Activated CD4-positive, alpha-beta T cell treated with anti-CD3 and anti-CD28 coated beads, Interleukin-2, amount 10 ng/mL, durations not matched to agents 24 days and 14 days (primary cell): ENCODE measurements around the gene TMEM245. TPM values are rescaled to one million over a fixed set of nuclear protein-coding genes. Genes with fewer than 3 reads are reported as not detected.

Source experiments
- DNase-seq: peaks from one replicate; pipeline ENCODE4 v3.0.0; 2022
- H3K27ac Mint-ChIP-seq: one replicate; pipeline ENCODE4 v1.8.0; 2022; ENCODE audit warnings: mild to moderate bottlenecking, mixed read lengths
- H3K27me3 Mint-ChIP-seq: one replicate; pipeline ENCODE4 v1.8.0; 2022; ENCODE audit warnings: mixed read lengths
- H3K36me3 Mint-ChIP-seq: one replicate; pipeline ENCODE4 v1.8.0; 2022; ENCODE audit warnings: low read depth, mild to moderate bottlenecking, mixed read lengths
- H3K4me1 Mint-ChIP-seq: one replicate; pipeline ENCODE4 v1.8.0; 2021; ENCODE audit warnings: mixed read lengths
- H3K4me3 Mint-ChIP-seq: one replicate; pipeline ENCODE4 v1.8.0; 2022; ENCODE audit warnings: mild to moderate bottlenecking, moderate library complexity, mixed read lengths
- H3K9me3 Mint-ChIP-seq: one replicate; pipeline ENCODE4 v1.8.0; 2021; ENCODE audit warnings: mixed read lengths
- intact Hi-C: fragments of 100-400 bp; cut with micrococcal nuclease; formaldehyde crosslinking; loops from one replicate; pipeline ENCODE4 v1.15.1; 2023
- total RNA-seq: library from RNA; stranded (reverse); gene quantifications from 2 replicates; pipeline ENCODE4 v1.2.3, GENCODE V29; 2022

The TMEM245 gene
- total RNA-seq, 1 donor from 2014 or later, result 26.7 TPM

- no peak overlapping the region for H3K27ac Mint-ChIP-seq
- H3K4me1 Mint-ChIP-seq, result no peaks in the 10 kb centered on the region
- no peak overlapping the region for H3K4me3 Mint-ChIP-seq
- DNase-seq, result no peak
- intact Hi-C loops, result no loop called here
- peaks cover 46% of the 10 kb centered on the region for H3K36me3 Mint-ChIP-seq
- H3K9me3 Mint-ChIP-seq, result no peaks in the 10 kb centered on the region
- H3K27me3 Mint-ChIP-seq, result no peaks in the 10 kb centered on the region
Observed at GRCh38 chr9:109033941-109034700, 85.6 kb downstream of the TMEM245 start.

- Mint-ChIP-seq H3K4me1 (peaks cover 3% of the 10 kb centered on the region), H3K27ac (no peak overlapping the region), H3K9me3 (no peaks in the 10 kb centered on the region), H3K27me3 (no peaks in the 10 kb centered on the region), H3K36me3 (peaks cover 43% of the 10 kb centered on the region), H3K4me3 (no peak overlapping the region)
- DNase-seq, result no peak
- intact Hi-C loops, result no loop called here
Observed at GRCh38 chr9:109031241-109031640, 88.5 kb downstream of the TMEM245 start.

- no peak overlapping the region for H3K27ac Mint-ChIP-seq
- no peak overlapping the region for H3K4me3 Mint-ChIP-seq
- no peak for DNase-seq
- intact Hi-C loops, result no loop called here
- H3K36me3 Mint-ChIP-seq, result peaks cover 40% of the 10 kb centered on the region
- H3K9me3 Mint-ChIP-seq, result no peaks in the 10 kb centered on the region
- no peaks in the 10 kb centered on the region for H3K27me3 Mint-ChIP-seq
- peaks cover 3% of the 10 kb centered on the region for H3K4me1 Mint-ChIP-seq
Observed at GRCh38 chr9:109030426-109030825, 89.3 kb downstream of the TMEM245 start.

- intact Hi-C loops, result no loop called here
- peaks cover 6% of the 10 kb centered on the region for H3K4me1 Mint-ChIP-seq
- no peak overlapping the region for H3K27ac Mint-ChIP-seq
- peaks cover 31% of the 10 kb centered on the region for H3K36me3 Mint-ChIP-seq
- no peak overlapping the region for H3K4me3 Mint-ChIP-seq
- no peak for DNase-seq
- H3K27me3 Mint-ChIP-seq, result no peaks in the 10 kb centered on the region
- H3K9me3 Mint-ChIP-seq, result no peaks in the 10 kb centered on the region
Observed at GRCh38 chr9:109028457-109028856, 91.3 kb downstream of the TMEM245 start.

- H3K27me3 Mint-ChIP-seq, result no peaks in the 10 kb centered on the region
- intact Hi-C loops, result no loop called here
- no peak overlapping the region for H3K4me3 Mint-ChIP-seq
- H3K36me3 Mint-ChIP-seq, result peaks cover 23% of the 10 kb centered on the region
- H3K27ac Mint-ChIP-seq, result no peak overlapping the region
- DNase-seq, result no peak
- H3K4me1 Mint-ChIP-seq, result peaks cover 6% of the 10 kb centered on the region
- H3K9me3 Mint-ChIP-seq, result no peaks in the 10 kb centered on the region
Observed at GRCh38 chr9:109027176-109027575, 92.6 kb downstream of the TMEM245 start.

GRCh38 chr9:109026306-109026705 is 93.4 kb downstream of the TMEM245 start:
- Mint-ChIP-seq H3K27ac (no peak overlapping the region), H3K27me3 (no peaks in the 10 kb centered on the region)

GRCh38 chr9:109022873-109023272 is 96.9 kb downstream of the TMEM245 start:
- intact Hi-C loops, result no loop called here
- H3K27ac Mint-ChIP-seq, result no peak overlapping the region
- peaks cover 6% of the 10 kb centered on the region for H3K4me1 Mint-ChIP-seq
- no peak for DNase-seq
- H3K9me3 Mint-ChIP-seq, result no peaks in the 10 kb centered on the region
- no peaks in the 10 kb centered on the region for H3K27me3 Mint-ChIP-seq
- no peak overlapping the region for H3K4me3 Mint-ChIP-seq
- peaks cover 24% of the 10 kb centered on the region for H3K36me3 Mint-ChIP-seq

More at GRCh38 chr9:109026306-109026705, 93.4 kb downstream of the TMEM245 start:
- Mint-ChIP-seq H3K36me3 (peaks cover 17% of the 10 kb centered on the region), H3K9me3 (no peaks in the 10 kb centered on the region), H3K4me3 (no peak overlapping the region), H3K4me1 (peaks cover 6% of the 10 kb centered on the region)
- no peak for DNase-seq
- intact Hi-C loops, result no loop called here

- Mint-ChIP-seq H3K36me3 (peaks cover 16% of the 10 kb centered on the region), H3K4me3 (no peak overlapping the region), H3K9me3 (no peaks in the 10 kb centered on the region), H3K4me1 (peaks cover 3% of the 10 kb centered on the region), H3K27ac (no peak overlapping the region), H3K27me3 (no peaks in the 10 kb centered on the region)
- DNase-seq, result no peak
- intact Hi-C loops, result no loop called here
Observed at GRCh38 chr9:109020581-109021511, 98.9 kb downstream of the TMEM245 start.

GRCh38 chr9:109020113-109020512 is 99.6 kb downstream of the TMEM245 start:
- intact Hi-C loops, result no loop called here

GRCh38 chr9:109019420-109019819 is 100.3 kb downstream of the TMEM245 start:
- no peaks in the 10 kb centered on the region for H3K4me1 Mint-ChIP-seq
- DNase-seq, result no peak
- intact Hi-C loops, result loop anchor here (10.0 kb wide), 1 partner anchor 1235 kb away; the partner anchor contains the start of gene TXN
- no peaks in the 10 kb centered on the region for H3K9me3 Mint-ChIP-seq
- H3K36me3 Mint-ChIP-seq, result peaks cover 16% of the 10 kb centered on the region
- no peaks in the 10 kb centered on the region for H3K27me3 Mint-ChIP-seq
- no peak overlapping the region for H3K4me3 Mint-ChIP-seq
- no peak overlapping the region for H3K27ac Mint-ChIP-seq

More at GRCh38 chr9:109020113-109020512, 99.6 kb downstream of the TMEM245 start:
- peaks cover 3% of the 10 kb centered on the region for H3K4me1 Mint-ChIP-seq
- no peak overlapping the region for H3K27ac Mint-ChIP-seq
- H3K36me3 Mint-ChIP-seq, result peaks cover 16% of the 10 kb centered on the region
- H3K27me3 Mint-ChIP-seq, result no peaks in the 10 kb centered on the region
- no peak overlapping the region for H3K4me3 Mint-ChIP-seq
- H3K9me3 Mint-ChIP-seq, result no peaks in the 10 kb centered on the region
- no peak for DNase-seq

GRCh38 chr9:109017493-109017892 is 102.3 kb downstream of the TMEM245 start:
- intact Hi-C loops, result loop anchor here (10.0 kb wide), 1 partner anchor 1237 kb away; the partner anchor contains the start of gene TXN
- H3K4me1 Mint-ChIP-seq, result peaks cover 1% of the 10 kb centered on the region
- H3K4me3 Mint-ChIP-seq, result no peak overlapping the region
- no peaks in the 10 kb centered on the region for H3K9me3 Mint-ChIP-seq
- no peak for DNase-seq
- no peak overlapping the region for H3K27ac Mint-ChIP-seq
- H3K27me3 Mint-ChIP-seq, result no peaks in the 10 kb centered on the region
- peaks cover 17% of the 10 kb centered on the region for H3K36me3 Mint-ChIP-seq

- H3K4me3 Mint-ChIP-seq, result no peak overlapping the region
- H3K27me3 Mint-ChIP-seq, result no peaks in the 10 kb centered on the region
- no peak overlapping the region for H3K27ac Mint-ChIP-seq
- H3K9me3 Mint-ChIP-seq, result no peaks in the 10 kb centered on the region
- H3K36me3 Mint-ChIP-seq, result peaks cover 19% of the 10 kb centered on the region
- no peak for DNase-seq
- intact Hi-C loops, result loop anchor here (10.0 kb wide), 1 partner anchor 1238 kb away; the partner anchor contains the start of gene TXN
- peaks cover 6% of the 10 kb centered on the region for H3K4me1 Mint-ChIP-seq
Observed at GRCh38 chr9:109017061-109017460, 102.7 kb downstream of the TMEM245 start.

- Mint-ChIP-seq H3K27ac (no peak overlapping the region), H3K36me3 (peaks cover 19% of the 10 kb centered on the region), H3K27me3 (peaks cover 2% of the 10 kb centered on the region), H3K9me3 (no peaks in the 10 kb centered on the region), H3K4me3 (no peak overlapping the region), H3K4me1 (peaks cover 15% of the 10 kb centered on the region)
- intact Hi-C loops, result loop anchor here (10.0 kb wide), 1 partner anchor 1239 kb away; the partner anchor contains the start of gene TXN
- DNase-seq, result no peak
Observed at GRCh38 chr9:109016132-109016531, 103.6 kb downstream of the TMEM245 start.
